Body of pancreas (tissue), 4 donors: ENCODE measurements around the gene RAPGEF1. TPM values are rescaled to one million over a fixed set of nuclear protein-coding genes. Genes with fewer than 3 reads are reported as not detected.

ENCODE experiments used
- ATAC-seq: fragments of 150-250 bp; one replicate; pipeline ENCODE4 v1.9.1; 2016
- DNase-seq, 4 donors: peaks; one replicate each; pipeline ENCODE4 v3.0.0-alpha.2; 2019
- H3K27ac ChIP-seq, 4 donors: fragments of 200-600 bp; sonication (generic); 1 replicate in 3 of 4; 2 replicates in 1 of 4; pipeline versions ENCODE4 v1.5.1 to v1.6.1; 2016 to 2019; ENCODE audit warnings: mild to moderate bottlenecking in 1 of 4, mixed read lengths in 1 of 4, moderate library complexity in 1 of 4
- H3K27me3 ChIP-seq, 2 donors: fragments of 200-600 bp; sonication (generic); one replicate each; pipeline ENCODE4 v1.6.0; 2016; ENCODE audit warnings: mild to moderate bottlenecking in 1 of 2
- H3K36me3 ChIP-seq, 2 donors: fragments of 200-600 bp; sonication (generic); replicated peaks in 1 of 2; 2 replicates each; pipeline ENCODE4 v1.5.1; 2016; ENCODE audit warnings: low read depth in 2 of 2; ENCODE audit not compliant: insufficient read depth in 1 of 2
- H3K4me1 ChIP-seq: fragments of 200-600 bp; sonication (generic); one replicate; pipeline ENCODE4 v1.6.0; 2016
- H3K4me3 ChIP-seq, 2 donors: fragments of 200-600 bp; sonication (generic); 1 replicate in 1 of 2; 2 replicates in 1 of 2; pipeline ENCODE4 v1.5.1; 2016 to 2019
- H3K9me3 ChIP-seq, 3 donors: fragments of 200-600 bp; sonication (generic); 1 replicate in 2 of 3; 2 replicates in 1 of 3; pipeline ENCODE4 v1.5.1; 2016
- CTCF ChIP-seq, 7 experiments: fragments of 450-650 bp in 4 of 7; fragments of 200-600 bp in 3 of 7; sonication (generic) in 3 of 7; IDR thresholded peaks; one replicate each; pipeline ENCODE4 v1.5.1; 2016 to 2019; ENCODE audit warnings: antibody characterized with exemption in 7 of 7
- POLR2A ChIP-seq, 3 donors: fragments of 450-650 bp; IDR thresholded peaks; one replicate each; pipeline ENCODE4 v1.6.1; 2016; ENCODE audit warnings: antibody characterized with exemption in 3 of 3, mild to moderate bottlenecking in 2 of 3
- WGBS, 2 donors: methylation state at CpG; one replicate each; pipeline ENCODE4 v1.1.5; 2017; 5-methylcytosine and 5-hydroxymethylcytosine counted together
- intact Hi-C: fragments of 100-400 bp; cut with DNase I; formaldehyde crosslinking; loops from one replicate; pipeline ENCODE4 v1.15.1; 2023
- total RNA-seq, 2 donors: library from RNA; depleted of rRNA; stranded (reverse); fragments of >200 nt; gene quantifications; one replicate each; pipeline ENCODE4 v1.1.0, GENCODE V29; 2016

Gene RAPGEF1
- total RNA-seq, 2 donors from 2014 or later, result 30.1 to 70.5 TPM

GRCh38 chr9:131724683-131725082 lies 15.2 kb downstream of the RAPGEF1 start:
- ATAC-seq, result no peak

DNA sequence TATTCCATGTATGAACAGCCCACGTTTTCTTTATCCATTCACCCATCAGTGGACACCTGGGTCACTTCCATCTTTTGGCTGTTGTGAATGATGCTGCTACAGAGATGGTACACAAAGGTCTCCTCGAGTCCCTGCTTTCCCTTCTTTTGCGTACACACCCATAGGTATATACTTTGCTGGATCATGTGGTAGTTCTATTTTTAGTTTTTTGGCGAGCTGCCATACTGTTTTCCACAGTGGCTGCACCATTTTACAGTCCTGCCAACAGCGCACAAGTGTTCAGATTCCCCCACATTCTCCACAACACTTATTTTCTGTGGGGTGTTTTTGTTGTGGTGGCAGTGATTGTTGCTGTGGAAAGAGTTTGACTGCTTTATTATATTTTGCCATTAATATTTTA lies 16.2 kb downstream of the RAPGEF1 start:
- intact Hi-C loops, result no loop called here
- H3K9me3 ChIP-seq, result no peaks in the 10 kb centered on the region
- no peaks in the 10 kb centered on the region for H3K27me3 ChIP-seq
- ATAC-seq, result no peak
- no peak overlapping the region for H3K27ac ChIP-seq
- no peak overlapping the region for H3K4me3 ChIP-seq
- no peak for TF ChIP-seq CTCF (IDR thresholded peaks at IDR 0.05)
- WGBS, 2 donors, result 39 to 43% methylated on average over 5 of the region's 5 CpGs
- H3K36me3 ChIP-seq, result no peaks in the 10 kb centered on the region
- no peak for DNase-seq
- H3K4me1 ChIP-seq, result peaks cover 34% of the 10 kb centered on the region

More at GRCh38 chr9:131724683-131725082, 15.2 kb downstream of the RAPGEF1 start:
- 61 to 90% methylated on average over 2 of the region's 2 CpGs for WGBS, 2 donors
- Histone ChIP-seq H3K27me3 (no peaks in the 10 kb centered on the region), H3K27ac (no peak overlapping the region), H3K36me3 (no peaks in the 10 kb centered on the region), H3K4me1 (peaks cover 36% of the 10 kb centered on the region), H3K4me3 (no peak overlapping the region), H3K9me3 (no peaks in the 10 kb centered on the region)
- intact Hi-C loops, result no loop called here
- DNase-seq, result no peak
- TF ChIP-seq POLR2A (IDR thresholded peaks at IDR 0.05) (no peak), CTCF (IDR thresholded peaks at IDR 0.05) (no peak)

GRCh38 chr9:131722255-131722654 lies 17.6 kb downstream of the RAPGEF1 start:
- no peak for TF ChIP-seq CTCF (IDR thresholded peaks at IDR 0.05)
- TF ChIP-seq POLR2A (IDR thresholded peaks at IDR 0.05), result no peak
- WGBS, 2 donors, result 52 to 75% methylated on average over 5 to 7 of the region's 8 CpGs

GRCh38 chr9:131721076-131721475 lies 18.8 kb downstream of the RAPGEF1 start:
- intact Hi-C loops, result no loop called here
- TF ChIP-seq CTCF (IDR thresholded peaks at IDR 0.05), result no peak
- no peak for TF ChIP-seq POLR2A (IDR thresholded peaks at IDR 0.05)
- H3K27ac ChIP-seq, result no peak overlapping the region
- 85 to 89% methylated on average over 13 of the region's 13 CpGs for WGBS, 2 donors
- DNase-seq (no peak), ATAC-seq (no peak)
- no peak overlapping the region for H3K4me3 ChIP-seq
- peaks cover 41% of the 10 kb centered on the region for H3K4me1 ChIP-seq
- H3K36me3 ChIP-seq, result no peaks in the 10 kb centered on the region
- no peaks in the 10 kb centered on the region for H3K27me3 ChIP-seq
- no peaks in the 10 kb centered on the region for H3K9me3 ChIP-seq

More at GRCh38 chr9:131722255-131722654, 17.6 kb downstream of the RAPGEF1 start:
- no peak overlapping the region for H3K4me3 ChIP-seq
- no peak overlapping the region for H3K27ac ChIP-seq
- intact Hi-C loops, result no loop called here
- no peaks in the 10 kb centered on the region for H3K36me3 ChIP-seq
- H3K27me3 ChIP-seq, result no peaks in the 10 kb centered on the region
- H3K4me1 ChIP-seq, result peaks cover 34% of the 10 kb centered on the region
- ATAC-seq, result no peak
- DNase-seq, result no peak
- H3K9me3 ChIP-seq, result no peaks in the 10 kb centered on the region

DNA sequence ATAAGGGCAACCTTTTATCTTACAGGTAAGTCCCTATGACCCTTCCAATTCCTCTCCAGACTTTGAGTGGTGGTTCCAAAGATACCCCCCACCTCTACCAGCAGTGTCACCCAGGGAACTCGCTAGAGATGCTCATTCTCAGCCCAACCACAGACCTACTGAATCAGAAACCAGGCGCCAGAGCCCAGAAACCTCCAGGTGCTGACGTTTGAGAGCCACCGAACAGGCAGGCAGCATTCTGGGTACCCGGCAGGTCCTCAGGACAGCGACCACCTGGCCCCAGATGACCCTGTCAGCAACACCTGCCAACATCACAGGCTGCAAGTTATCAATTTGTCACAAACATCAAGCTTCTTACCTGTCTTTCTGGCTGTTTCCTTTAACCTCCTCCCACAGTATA lies 19.5 kb downstream of the RAPGEF1 start:
- TF ChIP-seq POLR2A (IDR thresholded peaks at IDR 0.05) (no peak), CTCF (IDR thresholded peaks at IDR 0.05) (no peak)
- Histone ChIP-seq H3K27me3 (no peaks in the 10 kb centered on the region), H3K4me1 (peaks cover 45% of the 10 kb centered on the region), H3K36me3 (no peaks in the 10 kb centered on the region), H3K27ac (no peak overlapping the region), H3K9me3 (no peaks in the 10 kb centered on the region), H3K4me3 (no peak overlapping the region)
- DNase-seq (no peak), ATAC-seq (no peak)
- intact Hi-C loops, result no loop called here
- 71 to 73% methylated on average over 6 of the region's 6 CpGs for WGBS, 2 donors
